Measurements from ENCODE around the gene PGR.

Gene PGR

GRCh38 chr11:101009690-101010055 lies 119.9 kb downstream of the PGR start:
- Histone ChIP-seq H3K9me3 (ENCODE audit: insufficient read depth, low read length) (no peaks in the 10 kb centered on the region), H4K20me1 (ENCODE audit: low read depth, low read length) (no peaks in the 10 kb centered on the region), H3F3A (ENCODE audit: insufficient read depth) (no peaks in the 10 kb centered on the region), H3K4me3 (ENCODE audit: insufficient read depth, low read length, poor library complexity, severe bottlenecking) (no peak overlapping the region), H3K9me2 (replicated peaks; ENCODE audit: insufficient read depth, low read length) (no peaks in the 10 kb centered on the region), H3K79me2 (ENCODE audit: insufficient read depth, low read length) (no peaks in the 10 kb centered on the region), H3K27me3 (ENCODE audit: low read length) (no peaks in the 10 kb centered on the region), H3K9ac (ENCODE audit: low read length) (no peak overlapping the region), H3K27ac (ENCODE audit: low read depth, low read length) (no peak overlapping the region), H2AFZ (ENCODE audit: low read depth, low read length, severe bottlenecking) (no peak overlapping the region), H3K4me2 (ENCODE audit: low read depth, low read length, poor library complexity, severe bottlenecking) (no peak overlapping the region), H3K36me3 (ENCODE audit: low read length) (no peaks in the 10 kb centered on the region)
- TF ChIP-seq EZH2phosphoT487 (conservative IDR thresholded peaks at IDR 0.05; ENCODE audit: low read length) (no peak), CTCF (IDR thresholded peaks at IDR 0.05; ENCODE audit: insufficient read depth, low read length, poor library complexity, severe bottlenecking) (no peak)

GRCh38 chr11:101008961-101009689 lies 120.5 kb downstream of the PGR start:
- Histone ChIP-seq H3K9me2 (replicated peaks; ENCODE audit: insufficient read depth, low read length) (no peaks in the 10 kb centered on the region), H3K36me3 (ENCODE audit: low read length) (no peaks in the 10 kb centered on the region), H3K9me3 (ENCODE audit: insufficient read depth, low read length) (no peaks in the 10 kb centered on the region), H3K79me2 (ENCODE audit: insufficient read depth, low read length) (no peaks in the 10 kb centered on the region), H3K4me2 (ENCODE audit: low read depth, low read length, poor library complexity, severe bottlenecking) (no peak overlapping the region), H3K4me3 (ENCODE audit: insufficient read depth, low read length, poor library complexity, severe bottlenecking) (no peak overlapping the region), H3K27me3 (ENCODE audit: low read length) (no peaks in the 10 kb centered on the region), H3F3A (ENCODE audit: insufficient read depth) (no peaks in the 10 kb centered on the region), H3K9ac (ENCODE audit: low read length) (no peak overlapping the region), H3K27ac (ENCODE audit: low read depth, low read length) (no peak overlapping the region), H4K20me1 (ENCODE audit: low read depth, low read length) (no peaks in the 10 kb centered on the region), H2AFZ (ENCODE audit: low read depth, low read length, severe bottlenecking) (no peak overlapping the region)
- TF ChIP-seq EZH2phosphoT487 (conservative IDR thresholded peaks at IDR 0.05; ENCODE audit: low read length), result no peak
- TF ChIP-seq CTCF (IDR thresholded peaks at IDR 0.05; ENCODE audit: insufficient read depth, low read length, poor library complexity, severe bottlenecking), result no peak

GRCh38 chr11:101003468-101003867 lies 126.1 kb downstream of the PGR start:
- Histone ChIP-seq H3K9ac (ENCODE audit: low read length) (no peak overlapping the region), H3K9me3 (ENCODE audit: insufficient read depth, low read length) (no peaks in the 10 kb centered on the region), H3K4me2 (ENCODE audit: low read depth, low read length, poor library complexity, severe bottlenecking) (no peak overlapping the region), H3K4me3 (ENCODE audit: insufficient read depth, low read length, poor library complexity, severe bottlenecking) (no peak overlapping the region), H3K27ac (ENCODE audit: low read depth, low read length) (no peak overlapping the region), H2AFZ (ENCODE audit: low read depth, low read length, severe bottlenecking) (no peak overlapping the region), H3K79me2 (ENCODE audit: insufficient read depth, low read length) (no peaks in the 10 kb centered on the region), H3K9me2 (replicated peaks; ENCODE audit: insufficient read depth, low read length) (no peaks in the 10 kb centered on the region), H3K36me3 (ENCODE audit: low read length) (no peaks in the 10 kb centered on the region), H3K27me3 (ENCODE audit: low read length) (no peaks in the 10 kb centered on the region), H3F3A (ENCODE audit: insufficient read depth) (no peaks in the 10 kb centered on the region), H4K20me1 (ENCODE audit: low read depth, low read length) (no peaks in the 10 kb centered on the region)
- no peak for TF ChIP-seq EZH2phosphoT487 (conservative IDR thresholded peaks at IDR 0.05; ENCODE audit: low read length)
- no peak for TF ChIP-seq CTCF (IDR thresholded peaks at IDR 0.05; ENCODE audit: insufficient read depth, low read length, poor library complexity, severe bottlenecking)

Data from SU-DHL-6 (cell line).